Measurements from ENCODE around the gene WDR18.

GRCh38 chr19:995051-995827 lies 11.1 kb downstream of the WDR18 start:
- TF ChIP-seq EZH2 (IDR thresholded peaks at IDR 0.05; ENCODE audit: borderline replicate concordance, insufficient read depth, low read length, poor library complexity, severe bottlenecking) (no peak), CTCF (IDR thresholded peaks at IDR 0.05; ENCODE audit: poor library complexity, severe bottlenecking) (no peak), POLR2AphosphoS5 (IDR thresholded peaks at IDR 0.05) (no peak), REST (IDR thresholded peaks at IDR 0.05; ENCODE audit: borderline replicate concordance) (no peak), TAF1 (IDR thresholded peaks at IDR 0.05; ENCODE audit: low read depth) (no peak), SMC3 (conservative IDR thresholded peaks at IDR 0.05; ENCODE audit: poor library complexity) (no peak)
